HepG2 (cell line): ENCODE measurements around the gene ANKRD2. TPM values are rescaled to one million over a fixed set of nuclear protein-coding genes. Genes with fewer than 3 reads are reported as not detected.

Experiments
- ATAC-seq: fragments of 200-7000 bp; cut with Tn5 transposase; 3 replicates; pipeline ENCODE4 v1.9.1; 2020; ENCODE audit warnings: mild to moderate bottlenecking, moderate library complexity
- BruUV-seq: library from RNA; stranded (reverse); fragments of 400-500 nt; replicated peaks from 2 replicates; lab custom pipeline; 2021; lab: Mats Ljungman, UMichigan
- CTCF ChIA-PET: fragments of 300-600 bp; formaldehyde crosslinking; extraction: SDS; loops from one replicate; lab custom pipeline; 2021; ENCODE audit warnings: low total read pairs, inconsistent platforms, low intra/inter-chr PET ratio; lab: Yijun Ruan, JAX
- POLR2A ChIA-PET: fragments of 350-600 bp; sonication (Branson Sonifier 250); formaldehyde crosslinking; loops from one replicate; lab custom pipeline; 2020; ENCODE audit warnings: antibody characterized with exemption, inconsistent platforms; lab: Yijun Ruan, JAX
- DNase-seq: peaks from one replicate; pipeline ENCODE4 v3.0.0-alpha.2; 2015; ENCODE audit warnings: low spot score
- FAIRE-seq: peaks from 3 replicates; lab custom pipeline; 2011; peaks lifted over from hg19 to GRCh38; lab: Jason Lieb, UNC
- H2AFZ ChIP-seq: one replicate; pipeline ENCODE4 v1.6.1; 2011; ENCODE audit warnings: low read length, inconsistent platforms
- H3K27ac ChIP-seq: fragments of 300-600 bp; 3 replicates; pipeline ENCODE4 v1.8.0; 2011; ENCODE audit warnings: mixed run types, mild to moderate bottlenecking, mixed read lengths, low read length, inconsistent platforms; ENCODE audit not compliant: insufficient read depth; ENCODE audit errors: extremely low read length
- H3K27me3 ChIP-seq, 2 experiments: fragments of 200-600 bp in 1 of 2; 2 replicates in 1 of 2; 3 replicates in 1 of 2; pipeline versions ENCODE4 v1.6.0 to v1.8.0; 2011; ENCODE audit warnings: low read length in 2 of 2, mild to moderate bottlenecking in 2 of 2, moderate library complexity in 2 of 2, inconsistent platforms in 1 of 2; ENCODE audit not compliant: insufficient read depth in 2 of 2, control insufficient read depth in 1 of 2
- H3K36me3 ChIP-seq, 2 experiments: fragments of 200-600 bp in 1 of 2; replicated peaks in 1 of 2; 2 replicates in 1 of 2; 3 replicates in 1 of 2; pipeline versions ENCODE4 v1.5.1 to v1.8.0; 2011; ENCODE audit warnings: low read length in 2 of 2, inconsistent platforms in 1 of 2; ENCODE audit not compliant: insufficient read depth in 2 of 2, control insufficient read depth in 1 of 2
- H3K4me1 ChIP-seq: 2 replicates; pipeline ENCODE4 v1.5.1; 2012; ENCODE audit warnings: low read length, inconsistent platforms; ENCODE audit not compliant: insufficient read depth
- H3K4me2 ChIP-seq: 2 replicates; pipeline ENCODE4 v1.6.0; 2011; ENCODE audit warnings: low read depth, low read length, inconsistent platforms
- H3K4me3 ChIP-seq, 3 experiments: fragments of 200-600 bp in 1 of 3; sonication (generic), shearing (Covaris generic) in 1 of 3; replicated peaks in 1 of 3; 2 replicates each; pipeline ENCODE4 v1.5.1; 2011 to 2016; ENCODE audit warnings: low read length in 3 of 3, inconsistent platforms in 2 of 3, low read depth in 2 of 3, mild to moderate bottlenecking in 2 of 3, control low read depth in 1 of 3, mixed read lengths in 1 of 3; ENCODE audit not compliant: insufficient read depth in 1 of 3
- H3K79me2 ChIP-seq: one replicate; pipeline ENCODE4 v1.6.1; 2011; ENCODE audit warnings: low read length, inconsistent platforms; ENCODE audit not compliant: insufficient read depth
- H3K9ac ChIP-seq: 2 replicates; pipeline ENCODE4 v1.6.0; 2011; ENCODE audit warnings: mild to moderate bottlenecking, low read depth, low read length, inconsistent platforms; ENCODE audit not compliant: insufficient read depth
- H3K9me3 ChIP-seq: 2 replicates; pipeline ENCODE4 v1.5.1; 2012; ENCODE audit warnings: mild to moderate bottlenecking, low read length
- H4K20me1 ChIP-seq: 2 replicates; pipeline ENCODE4 v1.6.0; 2011; ENCODE audit warnings: inconsistent platforms, mild to moderate bottlenecking, low read length, moderate library complexity; ENCODE audit not compliant: insufficient read depth
- ATAD3A ChIP-seq: sonication (generic); formaldehyde crosslinking; IDR thresholded peaks from 2 replicates; pipeline ENCODE4 v1.4.0; 2020; ENCODE audit warnings: missing genetic modification reagents
- BORCS8-MEF2B ChIP-seq: sonication (generic); formaldehyde crosslinking; IDR thresholded peaks from 2 replicates; pipeline ENCODE4 v1.8.0; 2022; ENCODE audit warnings: mild to moderate bottlenecking, missing genetic modification reagents
- GMEB1 ChIP-seq: sonication (generic); formaldehyde crosslinking; IDR thresholded peaks from 2 replicates; pipeline ENCODE4 v1.5.1; 2020; ENCODE audit warnings: missing genetic modification reagents, mild to moderate bottlenecking, borderline replicate concordance
- ONECUT2 ChIP-seq: sonication (generic); formaldehyde crosslinking; IDR thresholded peaks from 2 replicates; pipeline ENCODE4 v1.4.0; 2020; ENCODE audit warnings: missing genetic modification reagents
- PBX2 ChIP-seq: IDR thresholded peaks from 2 replicates; pipeline ENCODE4 v1.6.1; 2016; ENCODE audit warnings: control low read depth
- POLR2A ChIP-seq, 2 experiments: IDR thresholded peaks; 2 replicates each; pipeline ENCODE4 v1.6.1; 2011; ENCODE audit warnings: low read depth in 2 of 2, low read length in 2 of 2, mild to moderate bottlenecking in 1 of 2, moderate library complexity in 1 of 2; ENCODE audit not compliant: insufficient read depth in 1 of 2
- SMAD9 ChIP-seq: sonication (generic); formaldehyde crosslinking; IDR thresholded peaks from 2 replicates; pipeline ENCODE4 v1.5.1; 2020; ENCODE audit warnings: mild to moderate bottlenecking, missing genetic modification reagents
- SOX5 ChIP-seq: IDR thresholded peaks from 2 replicates; pipeline ENCODE4 v1.6.1; 2016; ENCODE audit warnings: borderline replicate concordance
- TFE3 ChIP-seq: IDR thresholded peaks from 2 replicates; pipeline ENCODE4 v1.6.1; 2016
- TMF1 ChIP-seq: sonication (generic); formaldehyde crosslinking; IDR thresholded peaks from 2 replicates; pipeline ENCODE4 v1.8.1; 2022; ENCODE audit warnings: low read depth, missing genetic modification reagents
- ZFP36 ChIP-seq: fragments of 150-350 bp; IDR thresholded peaks from 2 replicates; pipeline ENCODE4 v1.6.1; 2018; ENCODE audit warnings: borderline replicate concordance, low read length, low read depth; ENCODE audit not compliant: partially characterized antibody
- ZNF205 ChIP-seq: IDR thresholded peaks from 2 replicates; pipeline ENCODE4 v1.6.1; 2018; ENCODE audit warnings: missing biosample characterization, missing genetic modification reagents
- ZNF275 ChIP-seq: sonication (generic); formaldehyde crosslinking; IDR thresholded peaks from 2 replicates; pipeline ENCODE4 v1.8.0; 2022; ENCODE audit warnings: missing genetic modification reagents, mild to moderate bottlenecking, inconsistent platforms, borderline replicate concordance
- ZNF367 ChIP-seq: sonication (generic); formaldehyde crosslinking; IDR thresholded peaks from 2 replicates; pipeline ENCODE4 v1.4.0; 2020; ENCODE audit warnings: missing genetic modification reagents, borderline replicate concordance
- ZNF691 ChIP-seq: sonication (generic); formaldehyde crosslinking; IDR thresholded peaks from 2 replicates; pipeline ENCODE4 v1.4.0; 2020; ENCODE audit warnings: missing genetic modification reagents, low read depth, mild to moderate bottlenecking, borderline replicate concordance
- ZNF724P ChIP-seq: sonication (generic); formaldehyde crosslinking; IDR thresholded peaks from 2 replicates; pipeline ENCODE4 v1.8.0; 2022; ENCODE audit warnings: missing genetic modification reagents, borderline replicate concordance
- WGBS: methylation state at CpG from one replicate; pipeline ENCODE4 v1.1.6; 2017; ENCODE audit warnings: low lambda C conversion rate; 5-methylcytosine and 5-hydroxymethylcytosine counted together
- in situ Hi-C: cut with HindIII; loops from 2 replicates; pipeline ENCODE4 v1.10.0; 2017; ENCODE audit warnings: low pct_unique_long_range_greater_than_20kb; ENCODE audit not compliant: extremely low pct_ligation_motif_present
- intact Hi-C: fragments of 100-400 bp; cut with micrococcal nuclease; formaldehyde crosslinking; loops from one replicate; pipeline ENCODE4 v1.10.0; 2022; ENCODE audit not compliant: unreplicated experiment
- polyA plus RNA-seq, 8 experiments: library from polyadenylated mRNA; depleted of rRNA in 3 of 8; stranded (reverse) in 7 of 8; unstranded in 1 of 8; fragments of >200 nt; fragmentation: Illumina TruSeq in 4 of 8; extraction: Trizol in 4 of 8; gene quantifications; 2 replicates each; pipeline versions ENCODE4 v1.2.1 to v1.2.3, GENCODE V29; 2011 to 2016; ENCODE audit warnings: low read depth in 4 of 8, missing spikeins in 1 of 8, mixed read lengths in 1 of 8; ENCODE audit not compliant: insufficient read depth in 1 of 8
- total RNA-seq, 5 experiments: library from RNA; depleted of rRNA; stranded (reverse); fragments of >200 nt; fragmentation: Illumina TruSeq; extraction: Trizol; gene quantifications; 2 replicates each; pipeline ENCODE4 v1.2.3, GENCODE V29; 2016; ENCODE audit warnings: low read depth in 1 of 5

The ANKRD2 gene
- total and polyA plus RNA-seq, 2 of the 13 experiments (the other 11 are each of a cell fraction or from before 2014, with no cell fraction given), result not detected

- no TSS peak for BruUV-seq
- intact Hi-C loops, result no loop called here
- in situ Hi-C loops, result no loop called here
- H3K4me1 ChIP-seq, result peaks cover 40% of the 10 kb centered on the region
- H3K4me2 ChIP-seq, result no peak overlapping the region
- FAIRE-seq (no peak), ATAC-seq (no peak), DNase-seq (no peak)
- POLR2A ChIA-PET, result no interaction called here
- no peak overlapping the region for H3K27ac ChIP-seq
- CTCF ChIA-PET, result no interaction called here
- no peaks in the 10 kb centered on the region; a peak in 1 of 5 replicates for H3K27me3 ChIP-seq
- TF ChIP-seq ZNF691 (CRISPR knock-in tag), result no peak
- TF ChIP-seq ZNF205 (CRISPR knock-in tag), result no peak
- no peak for TF ChIP-seq GMEB1 (CRISPR knock-in tag)
- TF ChIP-seq PBX2 (CRISPR knock-in tag), result no peak
- no peak for TF ChIP-seq ZFP36
- no peak for TF ChIP-seq BORCS8-MEF2B (CRISPR knock-in tag)
- no peak for TF ChIP-seq SOX5
- TF ChIP-seq ZNF367 (CRISPR knock-in tag), result no peak
- TF ChIP-seq ZNF724P (CRISPR knock-in tag), result no peak
- no peak for TF ChIP-seq ONECUT2 (CRISPR knock-in tag)
- no peak for TF ChIP-seq POLR2A (IDR thresholded peaks at IDR 0.05; ENCODE audit: insufficient read depth in 1 of 2, low read depth in 2 of 2, low read length in 2 of 2)
- no peak for TF ChIP-seq ZNF275
- no peak for TF ChIP-seq TFE3
- TF ChIP-seq TMF1 (CRISPR knock-in tag), result no peak
- TF ChIP-seq ATAD3A (CRISPR knock-in tag), result no peak
- no peak for TF ChIP-seq SMAD9 (CRISPR knock-in tag)
- H3K4me3 ChIP-seq, result no peak overlapping the region
- H2AFZ ChIP-seq, result no peak overlapping the region
- H3K9ac ChIP-seq, result no peak overlapping the region
- no peaks in the 10 kb centered on the region for H3K36me3 ChIP-seq
- H4K20me1 ChIP-seq, result no peaks in the 10 kb centered on the region
- 100% methylated on average over 1 of the region's 1 CpG for WGBS
- no peaks in the 10 kb centered on the region for H3K9me3 ChIP-seq
- H3K79me2 ChIP-seq, result no peaks in the 10 kb centered on the region
These were observed 28.0 kb downstream of the ANKRD2 start for GRCh38 chr10:97600616-97601015.
